CD4-positive, alpha-beta T cell (primary cell): ENCODE measurements around the gene SHISA7. TPM values are rescaled to one million over a fixed set of nuclear protein-coding genes. Genes with fewer than 3 reads are reported as not detected.
"Not testable (repeated sequence)": the region's sequence is repeated elsewhere in the genome, so short reads cannot be mapped to it uniquely, and the experiment has no call there.

Source experiments
- ATAC-seq: fragments of 200-7000 bp; cut with Tn5 transposase; one replicate; pipeline ENCODE4 v1.10.0; 2022; ENCODE audit warnings: mild to moderate bottlenecking; ENCODE audit not compliant: poor library complexity
- CTCF ChIA-PET: fragments of 350-600 bp; sonication (Branson Sonifier 250); formaldehyde crosslinking; loops from one replicate; lab custom pipeline; 2021; ENCODE audit warnings: antibody characterized with exemption, inconsistent platforms; lab: Charles Lee
- POLR2A ChIA-PET: fragments of 350-600 bp; sonication (Branson Sonifier 250); formaldehyde crosslinking; loops from one replicate; lab custom pipeline; 2021; ENCODE audit warnings: antibody characterized with exemption, inconsistent platforms; lab: Charles Lee
- DNase-seq, 14 experiments: peaks; one replicate each; pipeline ENCODE4 v3.0.0-alpha.2; 2013 to 2020; ENCODE audit warnings: mixed read lengths in 2 of 14
- H3K27ac ChIP-seq, 2 donors: one replicate each; pipeline versions ENCODE4 v1.5.1 to v1.7.0; 2013; ENCODE audit warnings: low read length in 2 of 2, low read depth in 1 of 2, mild to moderate bottlenecking in 1 of 2
- H3K27me3 ChIP-seq, 2 experiments: 1 replicate in 1 of 2; 2 replicates in 1 of 2; pipeline versions ENCODE4 v1.6.1 to v1.7.0; 2013; ENCODE audit warnings: low read length in 2 of 2, control low read depth in 1 of 2, mild to moderate bottlenecking in 1 of 2, moderate library complexity in 1 of 2; ENCODE audit not compliant: insufficient read depth in 2 of 2, control insufficient read depth in 1 of 2
- H3K36me3 ChIP-seq: one replicate; pipeline ENCODE4 v1.6.1; 2013; ENCODE audit warnings: low read length, control low read depth; ENCODE audit not compliant: insufficient read depth
- H3K4me1 ChIP-seq: one replicate; pipeline ENCODE4 v1.6.1; 2013; ENCODE audit warnings: low read length, control low read depth; ENCODE audit not compliant: insufficient read depth
- H3K4me3 ChIP-seq: one replicate; pipeline ENCODE4 v1.5.1; 2013; ENCODE audit warnings: mild to moderate bottlenecking, low read length, moderate library complexity
- H3K9me3 ChIP-seq, 2 experiments: 1 replicate in 1 of 2; 2 replicates in 1 of 2; pipeline versions ENCODE4 v1.6.1 to v1.7.0; 2013; ENCODE audit warnings: low read length in 2 of 2, mild to moderate bottlenecking in 2 of 2, control low read depth in 1 of 2, moderate library complexity in 1 of 2; ENCODE audit not compliant: control insufficient read depth in 1 of 2, insufficient read depth in 1 of 2
- H3K27ac Mint-ChIP-seq: one replicate; pipeline ENCODE4 v1.8.0; 2020; ENCODE audit warnings: mixed read lengths
- H3K27me3 Mint-ChIP-seq: one replicate; pipeline ENCODE4 v1.8.0; 2021; ENCODE audit warnings: mixed read lengths
- H3K36me3 Mint-ChIP-seq: one replicate; pipeline ENCODE4 v1.8.0; 2021; ENCODE audit warnings: low read depth, mixed read lengths
- H3K4me1 Mint-ChIP-seq: one replicate; pipeline ENCODE4 v1.8.0; 2021; ENCODE audit warnings: low read depth, mixed read lengths
- H3K4me3 Mint-ChIP-seq: one replicate; pipeline ENCODE4 v1.8.0; 2020; ENCODE audit warnings: mild to moderate bottlenecking, mixed read lengths
- H3K9me3 Mint-ChIP-seq: one replicate; pipeline ENCODE4 v1.8.0; 2020; ENCODE audit warnings: mixed read lengths
- CTCF ChIP-seq: fragments of 200-600 bp; IDR thresholded peaks from one replicate; pipeline ENCODE4 v1.8.0; 2022; ENCODE audit warnings: antibody characterized with exemption, mild to moderate bottlenecking
- intact Hi-C, 2 experiments: fragments of 100-400 bp; cut with DNase I in 1 of 2; cut with micrococcal nuclease in 1 of 2; formaldehyde crosslinking; loops; one replicate each; pipeline versions ENCODE4 v1.15.1 to v1.9.0; 2023 to 2025; cut with DNase I, micrococcal nuclease
- total RNA-seq, 174 experiments: library from RNA in 2 of 174; stranded (reverse) in 2 of 174; gene quantifications; one replicate each; pipeline ENCODE4 v1.2.3 and lab custom pipeline; 2021 to 2026

The SHISA7 gene
- total RNA-seq, 2 experiments from 2014 or later = not detected

GRCh38 chr19:55402509-55402908 is 40.6 kb downstream of the SHISA7 start:
- DNase-seq (no peak), ATAC-seq (no peak)
- ChIA-PET POLR2A (interaction anchor here (0.7 to 0.9 kb wide), 2 partner anchors 15 to 18 kb away, joined by 3 to 4 read pairs; no protein-coding TSS in a partner anchor), CTCF (no interaction called here)
- no peak for TF ChIP-seq CTCF
- H3K27me3 ChIP-seq = no peaks in the 10 kb centered on the region
- peaks cover 25% of the 10 kb centered on the region for H3K4me1 ChIP-seq
- Mint-ChIP-seq H3K27ac (no peak overlapping the region), H3K4me3 (no peak overlapping the region), H3K27me3 (no peaks in the 10 kb centered on the region), H3K9me3 (no peaks in the 10 kb centered on the region), H3K4me1 (peaks cover 27% of the 10 kb centered on the region), H3K36me3 (peaks cover 66% of the 10 kb centered on the region)
- no peak overlapping the region for H3K27ac ChIP-seq
- H3K4me3 ChIP-seq = no peak overlapping the region
- intact Hi-C loops = loop anchor here in 1 of 2 experiments (10.0 kb wide), 2 partner anchors 202 to 232 kb away; partner anchors contain the start of genes ZNF524 and ZNF865
- peaks cover 43% of the 10 kb centered on the region for H3K36me3 ChIP-seq
- H3K9me3 ChIP-seq = no peaks in the 10 kb centered on the region

GRCh38 chr19:55401390-55401789 is 41.7 kb downstream of the SHISA7 start:
- H3K9me3 Mint-ChIP-seq, H3K27me3 ChIP-seq, ATAC-seq, H3K9me3 ChIP-seq, H3K27ac ChIP-seq, H3K27me3 Mint-ChIP-seq, H3K4me3 ChIP-seq, DNase-seq, H3K27ac Mint-ChIP-seq, CTCF ChIA-PET, H3K4me3 Mint-ChIP-seq: not testable (repeated sequence)
- peaks cover 18% of the 10 kb centered on the region for H3K4me1 ChIP-seq
- Mint-ChIP-seq H3K4me1 (peaks cover 20% of the 10 kb centered on the region), H3K36me3 (peaks cover 61% of the 10 kb centered on the region)
- H3K36me3 ChIP-seq = peaks cover 43% of the 10 kb centered on the region
- POLR2A ChIA-PET = interaction anchor here (2.1 to 2.7 kb wide), 2 partner anchors 12 to 14 kb away, joined by 7 to 10 read pairs; partner anchors contain the start of gene RPL28
- intact Hi-C loops = loop anchor here in 1 of 2 experiments (10.0 kb wide), 2 partner anchors 203 to 233 kb away; partner anchors contain the start of genes ZNF524 and ZNF865

DNA sequence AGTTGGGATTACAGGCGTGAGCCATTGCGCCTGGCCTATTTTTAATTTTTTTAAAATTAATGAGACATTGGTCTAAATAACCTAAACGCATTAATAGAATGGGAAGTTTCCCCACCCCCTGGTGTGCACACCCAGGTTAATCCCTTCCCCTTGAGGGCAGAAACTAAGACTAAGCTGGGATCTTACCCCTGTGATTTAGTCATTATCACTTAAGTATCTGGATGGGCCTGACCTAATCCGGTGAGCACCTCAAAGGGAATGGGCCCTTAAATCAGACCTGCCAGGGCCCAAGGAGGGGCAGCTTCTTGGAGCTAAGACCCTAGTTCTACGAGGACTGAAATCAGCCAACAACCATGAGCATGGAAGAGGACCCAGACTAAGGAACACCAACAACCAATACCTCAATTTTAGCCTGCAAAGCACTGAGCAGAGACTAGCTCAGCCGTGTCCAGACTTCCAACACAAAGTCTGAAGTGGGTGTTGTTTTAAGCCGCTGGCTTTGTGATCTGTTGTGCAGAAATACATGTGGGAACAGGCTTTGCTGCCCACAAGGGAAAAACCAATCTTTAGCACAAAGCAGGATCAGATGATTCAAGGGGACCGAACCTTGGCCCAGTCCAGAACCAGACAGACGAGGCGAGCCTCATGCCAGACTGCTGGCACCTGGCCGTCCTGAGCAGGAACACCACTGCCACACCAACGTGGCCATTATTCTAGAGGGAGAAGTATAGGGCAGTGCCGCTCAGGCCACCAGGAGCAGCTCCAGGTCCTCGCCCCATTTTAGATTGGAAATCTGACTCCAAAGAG is 42.6 kb downstream of the SHISA7 start:
- H3K4me1 Mint-ChIP-seq = peaks cover 11% of the 10 kb centered on the region
- CTCF ChIA-PET = no interaction called here
- Histone ChIP-seq H3K36me3 (peaks cover 37% of the 10 kb centered on the region), H3K9me3 (no peaks in the 10 kb centered on the region), H3K4me3 (no peak overlapping the region), H3K27me3 (no peaks in the 10 kb centered on the region), H3K4me1 (peaks cover 9% of the 10 kb centered on the region), H3K27ac (no peak overlapping the region)
- no peak overlapping the region for H3K4me3 Mint-ChIP-seq
- ATAC-seq (no peak), DNase-seq (no peak)
- TF ChIP-seq CTCF = no peak
- intact Hi-C loops = loop anchor here in 1 of 2 experiments (10.0 kb wide), 2 partner anchors 204 to 234 kb away; partner anchors contain the start of genes ZNF524 and ZNF865
- H3K36me3 Mint-ChIP-seq = peaks cover 52% of the 10 kb centered on the region
- POLR2A ChIA-PET = interaction anchor here (0.8 to 2.7 kb wide), 4 partner anchors 11 to 205 kb away, joined by 3 to 10 read pairs (median 5); partner anchors contain the start of genes RPL28 and TMEM238
- H3K27me3 Mint-ChIP-seq = no peaks in the 10 kb centered on the region
- H3K9me3 Mint-ChIP-seq = no peaks in the 10 kb centered on the region
- no peak overlapping the region for H3K27ac Mint-ChIP-seq
